DMS 273 (cell line): ENCODE measurements around the gene CABP7.

Source experiments
- DNase-seq: peaks from one replicate; lab custom pipeline; 2025; ENCODE audit not compliant: unreplicated experiment; lab: John Stamatoyannopoulos, UW

CABP7 gene

GRCh38 chr22:29719899-29720645 is at the start of gene CABP7:
Gene CABP7 (plus strand): TSS chr22:29720003. CDS start chr22:29720425, 422 bp downstream.
- peak; percentile 65 for DNase-seq

- peak; percentile 11 for DNase-seq
Observed at GRCh38 chr22:29670626-29671025, 49.2 kb upstream of the CABP7 start.

GRCh38 chr22:29673361-29674066 is 46.3 kb upstream of the CABP7 start:
- DNase-seq, result no peak

DNA sequence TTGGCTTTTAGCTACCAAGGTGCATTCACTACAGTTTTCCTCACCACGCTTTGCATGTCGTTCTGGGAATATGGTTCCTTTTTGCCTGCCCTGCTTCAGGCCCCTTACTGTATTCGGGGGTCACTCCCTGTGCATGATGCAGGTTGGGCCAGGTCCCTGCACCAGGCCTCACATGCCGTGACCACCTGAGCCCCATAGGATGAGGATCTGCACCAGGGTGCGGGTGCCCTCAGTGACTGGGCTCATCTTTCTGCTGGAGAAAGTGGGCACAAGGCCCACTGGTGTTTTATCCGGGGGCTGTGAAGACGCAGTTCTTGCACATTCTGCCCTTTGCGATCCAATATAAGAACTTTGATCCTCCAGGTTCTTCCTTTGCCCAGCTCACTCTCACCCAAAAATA is 45.7 kb upstream of the CABP7 start:
- DNase-seq, result no peak

- DNase-seq, result no peak
Observed at GRCh38 chr22:29679316-29679715, 40.5 kb upstream of the CABP7 start.

- no peak for DNase-seq
Observed at GRCh38 chr22:29683536-29683935, 36.3 kb upstream of the CABP7 start.

DNA sequence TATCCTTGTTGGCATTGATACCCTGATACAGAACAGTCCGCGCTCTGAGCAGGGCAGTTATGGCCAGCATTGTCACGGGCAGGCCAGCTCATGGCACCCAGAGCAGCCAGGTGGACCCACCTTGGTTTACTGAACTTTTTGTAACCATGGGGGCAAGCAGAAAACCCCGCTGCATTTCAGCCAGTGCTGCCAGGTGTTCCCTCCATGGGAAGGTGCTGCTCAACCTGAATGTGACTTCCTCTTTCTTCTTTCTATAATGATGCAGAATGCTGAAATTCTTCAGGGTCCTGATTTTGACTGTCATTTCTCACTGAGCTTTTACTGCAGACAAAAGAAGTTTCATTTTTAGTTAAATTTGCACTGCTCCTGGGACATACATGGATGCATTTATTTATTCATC is 35.6 kb upstream of the CABP7 start:
- no peak for DNase-seq

GRCh38 chr22:29689206-29689879 is 30.5 kb upstream of the CABP7 start:
- no peak for DNase-seq

DNA sequence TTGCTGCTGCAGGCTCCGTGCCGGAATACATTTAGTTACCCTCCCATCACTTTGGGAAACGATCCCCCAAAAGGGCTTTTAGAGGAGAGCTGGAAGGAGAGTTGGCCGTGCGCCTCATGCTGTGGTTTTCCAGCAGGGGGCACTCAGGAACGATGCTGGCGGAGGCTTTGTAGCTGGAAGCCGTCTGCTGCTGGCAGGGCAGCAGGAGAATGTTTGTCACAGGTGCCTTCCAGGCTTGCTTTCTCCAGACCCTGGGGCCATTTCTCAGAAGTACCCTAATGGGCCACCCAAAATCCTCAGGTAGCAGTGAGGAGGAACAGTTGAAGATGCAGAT is 30.0 kb upstream of the CABP7 start:
- peak; percentile 75 for DNase-seq

DNA sequence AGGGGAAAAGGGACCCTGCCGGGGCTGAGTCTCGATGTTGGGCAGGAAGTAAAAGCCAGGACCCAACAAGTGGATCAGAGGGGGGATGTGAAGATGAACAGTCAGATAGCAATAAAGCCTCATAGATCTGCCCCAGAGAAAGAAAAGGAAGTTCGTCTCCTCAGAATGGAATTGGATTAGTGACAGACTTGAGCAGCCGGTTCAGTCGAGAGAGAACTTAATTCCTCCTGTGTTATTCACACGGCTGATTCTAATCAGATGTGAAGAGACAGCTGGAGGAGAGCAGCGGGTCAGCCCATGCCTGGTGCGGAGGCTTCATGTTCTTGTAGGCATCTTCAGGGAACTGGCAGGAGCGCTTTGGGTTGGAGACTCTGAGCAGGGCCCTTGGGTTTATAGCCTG is 29.3 kb upstream of the CABP7 start:
- peak; percentile 76 for DNase-seq

DNA sequence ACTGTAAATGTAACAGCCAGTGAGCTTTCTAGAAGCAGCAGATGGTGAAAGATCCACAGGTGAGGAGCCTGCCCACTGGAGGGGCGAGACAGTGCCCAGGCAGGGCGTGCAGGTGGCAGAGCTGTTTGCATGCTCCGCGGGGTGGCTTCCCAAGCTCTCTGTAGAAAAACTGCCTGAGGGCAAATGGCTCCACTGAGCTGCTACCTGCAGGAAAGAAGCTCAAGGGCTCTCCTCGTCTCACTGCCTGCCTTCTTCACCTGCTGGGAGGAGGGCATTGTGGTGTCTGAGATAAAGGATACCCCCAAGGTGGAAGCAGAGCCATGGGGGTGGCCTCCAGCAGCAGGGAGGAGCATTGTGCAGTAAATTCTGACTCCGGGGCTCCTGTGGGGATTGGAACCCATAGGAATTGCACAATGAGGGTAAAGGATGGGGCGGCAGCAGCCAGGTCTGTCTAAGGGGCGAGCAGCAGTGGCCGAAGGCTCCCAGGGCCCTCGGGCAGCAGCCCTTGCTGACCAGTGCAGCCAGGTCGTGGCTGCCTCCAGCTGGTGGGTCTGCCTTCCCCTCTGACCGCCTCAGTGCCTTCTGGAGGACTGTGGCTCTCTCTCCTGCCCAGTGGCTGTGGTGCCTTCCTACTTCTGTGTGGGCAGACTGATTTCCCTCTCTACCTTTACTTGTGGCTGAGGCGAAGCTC is 28.0 kb upstream of the CABP7 start:
- no peak for DNase-seq

GRCh38 chr22:29692327-29692640 is 27.5 kb upstream of the CABP7 start:
- DNase-seq, result no peak

- DNase-seq, result peak; percentile 46
Observed at GRCh38 chr22:29693161-29693560, 26.6 kb upstream of the CABP7 start.

DNA sequence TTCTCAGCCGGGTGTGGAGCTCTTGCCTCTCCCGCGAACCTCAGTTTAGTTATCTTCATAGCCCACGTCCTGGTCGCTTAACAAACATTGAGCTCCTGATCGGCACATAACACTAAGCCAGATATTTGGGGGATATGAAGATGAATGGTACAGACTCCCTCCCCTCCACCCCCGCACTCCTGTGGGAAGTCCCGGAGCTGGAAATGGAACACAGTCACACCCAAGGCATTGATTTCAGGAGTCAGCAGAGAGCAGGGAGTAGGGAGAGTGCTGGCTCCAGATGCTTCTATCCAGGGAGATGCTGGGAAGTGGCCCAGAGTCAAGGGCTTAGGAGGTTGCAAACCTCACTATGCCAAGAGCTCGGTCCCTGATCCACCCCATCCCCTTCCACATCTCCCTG is 26.1 kb upstream of the CABP7 start:
- DNase-seq, result peak; percentile 38

GRCh38 chr22:29695129-29695926 is 24.5 kb upstream of the CABP7 start:
- DNase-seq, result peak; percentile 96

GRCh38 chr22:29697853-29698598 is 21.8 kb upstream of the CABP7 start:
- no peak for DNase-seq

DNA sequence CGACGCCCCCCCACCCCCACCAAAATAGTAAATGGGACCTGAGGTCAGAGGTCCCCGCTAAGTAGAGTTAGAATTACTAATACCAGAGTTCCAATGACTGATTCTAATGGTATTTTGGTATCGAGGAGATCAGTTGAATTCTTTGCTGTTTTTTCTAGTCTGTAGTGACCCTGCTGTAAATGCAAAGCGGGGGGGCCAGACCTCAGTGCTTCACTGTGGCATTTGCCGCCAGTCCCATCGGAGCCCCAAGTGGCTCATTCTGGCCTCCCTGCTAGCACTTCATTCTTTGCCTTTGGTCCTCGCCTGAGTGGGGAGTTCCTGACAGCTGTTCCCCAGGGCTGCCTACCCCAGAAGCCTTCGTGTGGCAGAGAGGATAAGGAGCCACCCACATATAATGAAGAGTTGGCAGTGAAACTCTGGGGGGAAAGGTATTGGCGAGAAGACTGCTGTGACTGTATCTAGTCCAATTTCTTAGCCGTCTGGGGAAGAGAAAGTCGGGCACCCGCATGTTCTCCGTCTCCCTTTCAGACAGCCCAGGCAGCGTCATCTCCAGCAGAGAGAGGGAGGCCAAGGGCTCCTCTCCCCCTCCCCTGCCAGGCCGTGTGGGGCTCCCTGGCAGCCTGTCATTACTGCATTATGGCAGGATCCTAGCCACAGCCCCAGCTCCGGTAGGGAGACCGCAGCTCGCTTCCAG is 19.4 kb upstream of the CABP7 start:
- peak; percentile 68 for DNase-seq

GRCh38 chr22:29700900-29701154 is 19.0 kb upstream of the CABP7 start:
- peak; percentile 68 for DNase-seq

DNA sequence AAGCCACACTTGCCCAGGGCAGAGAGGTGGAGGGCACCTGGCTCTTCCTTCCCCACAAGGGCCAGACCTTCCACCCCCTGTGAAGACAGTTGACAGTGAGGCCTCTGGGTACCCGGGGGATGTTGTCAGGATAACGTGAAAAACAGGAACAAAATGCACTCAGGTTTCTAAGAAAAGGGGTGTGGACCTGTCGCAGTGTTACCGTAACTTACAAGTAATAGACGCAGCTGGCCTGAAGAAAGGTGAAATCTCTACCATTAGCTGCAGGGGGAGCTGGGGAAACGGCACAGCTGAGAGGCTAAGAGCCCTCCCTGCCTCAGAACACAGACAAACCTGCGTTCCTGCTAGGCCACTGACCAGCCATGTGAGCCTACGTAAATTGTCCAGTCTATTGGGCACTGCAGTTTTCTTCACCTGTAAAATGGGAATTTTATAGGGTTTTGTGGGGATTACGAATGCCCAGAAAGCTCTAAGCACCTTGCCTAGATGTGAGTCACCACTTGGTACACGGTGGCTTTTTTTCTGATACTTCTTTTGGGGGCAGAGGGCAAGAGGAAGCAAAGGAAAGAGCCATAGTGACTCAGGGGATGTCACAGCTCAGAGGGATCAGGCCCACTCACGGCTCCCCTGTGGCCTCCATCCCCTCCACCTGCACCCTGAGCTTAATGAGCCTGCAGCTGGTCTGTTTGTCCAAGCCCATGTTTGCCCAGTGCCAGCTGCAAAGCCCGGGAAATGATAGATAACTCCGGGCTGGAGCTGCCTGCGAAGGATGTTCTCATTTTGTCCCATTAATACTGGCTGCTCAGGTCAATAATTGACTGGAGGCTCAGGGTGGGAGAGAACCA is 18.4 kb upstream of the CABP7 start:
- DNase-seq, result peak; percentile 68
